Loucy (cell line): ENCODE data around the gene GAK.

ENCODE experiments used
- H2AFZ ChIP-seq: fragments of 200-600 bp; sonication (generic); 2 replicates; pipeline ENCODE4 v1.6.0; 2016; ENCODE audit warnings: antibody characterized with exemption, mild to moderate bottlenecking, low read length, moderate library complexity
- H3F3A ChIP-seq: fragments of 200-600 bp; 2 replicates; pipeline ENCODE4 v1.6.0; 2016; ENCODE audit warnings: antibody characterized with exemption, low read depth, mild to moderate bottlenecking
- H3K27me3 ChIP-seq: fragments of 200-600 bp; sonication (generic); 2 replicates; pipeline ENCODE4 v1.6.1; 2014; ENCODE audit warnings: low read length, mild to moderate bottlenecking; ENCODE audit not compliant: insufficient read depth, poor library complexity, severe bottlenecking
- H3K36me3 ChIP-seq: fragments of 200-600 bp; sonication (generic); 2 replicates; pipeline ENCODE4 v1.6.1; 2016; ENCODE audit warnings: low read length; ENCODE audit not compliant: insufficient read depth
- H3K4me1 ChIP-seq: fragments of 200-600 bp; sonication (generic); 2 replicates; pipeline ENCODE4 v1.5.1; 2014; ENCODE audit warnings: low read length, mild to moderate bottlenecking; ENCODE audit not compliant: insufficient read depth, poor library complexity, severe bottlenecking
- H3K4me2 ChIP-seq: fragments of 200-600 bp; sonication (generic); 2 replicates; pipeline ENCODE4 v1.6.0; 2014; ENCODE audit warnings: antibody characterized with exemption, low read length, low read depth, mild to moderate bottlenecking; ENCODE audit not compliant: poor library complexity, severe bottlenecking
- H3K4me3 ChIP-seq: fragments of 200-600 bp; sonication (generic); 2 replicates; pipeline ENCODE4 v1.5.1; 2014; ENCODE audit warnings: low read length, mild to moderate bottlenecking, mixed read lengths; ENCODE audit not compliant: poor library complexity, severe bottlenecking
- H3K79me2 ChIP-seq: fragments of 200-600 bp; sonication (generic); 2 replicates; pipeline ENCODE4 v1.6.1; 2014; ENCODE audit warnings: low read length; ENCODE audit not compliant: insufficient read depth
- H3K9ac ChIP-seq: fragments of 200-600 bp; sonication (generic); 2 replicates; pipeline ENCODE4 v1.6.0; 2014; ENCODE audit warnings: mild to moderate bottlenecking, low read depth, low read length, moderate library complexity; ENCODE audit not compliant: poor library complexity, severe bottlenecking
- H3K9me2 ChIP-seq: fragments of 200-600 bp; sonication (generic); replicated peaks from 2 replicates; pipeline ENCODE4 v1.6.1; 2016; ENCODE audit warnings: low read depth, low read length, mixed read lengths
- H3K9me3 ChIP-seq: fragments of 200-600 bp; sonication (generic); 2 replicates; pipeline ENCODE4 v1.6.1; 2014; ENCODE audit warnings: mild to moderate bottlenecking, antibody characterized with exemption, low read length, low read depth; ENCODE audit not compliant: insufficient read depth
- H4K20me1 ChIP-seq: fragments of 200-600 bp; sonication (generic); 2 replicates; pipeline ENCODE4 v1.6.0; 2014; ENCODE audit warnings: antibody characterized with exemption, low read length, mild to moderate bottlenecking; ENCODE audit not compliant: insufficient read depth, poor library complexity, severe bottlenecking
- EZH2phosphoT487 ChIP-seq: fragments of 200-600 bp; IDR thresholded peaks from 2 replicates; pipeline ENCODE4 v1.6.1; 2018; ENCODE audit warnings: antibody characterized with exemption, mild to moderate bottlenecking, moderate library complexity, borderline replicate concordance
- TF ChIP-seq, protein P1 (sequence below): fragments of 200-600 bp; sonication (generic); conservative IDR thresholded peaks from 2 replicates; pipeline ENCODE4 v1.5.1; 2014; ENCODE audit warnings: mild to moderate bottlenecking, antibody characterized with exemption, low read length

Gene GAK

GRCh38 chr4:869776-870175 lies 62.3 kb downstream of the GAK start:
- Histone ChIP-seq H3K9me3 (no peaks in the 10 kb centered on the region), H2AFZ (no peak overlapping the region)

DNA sequence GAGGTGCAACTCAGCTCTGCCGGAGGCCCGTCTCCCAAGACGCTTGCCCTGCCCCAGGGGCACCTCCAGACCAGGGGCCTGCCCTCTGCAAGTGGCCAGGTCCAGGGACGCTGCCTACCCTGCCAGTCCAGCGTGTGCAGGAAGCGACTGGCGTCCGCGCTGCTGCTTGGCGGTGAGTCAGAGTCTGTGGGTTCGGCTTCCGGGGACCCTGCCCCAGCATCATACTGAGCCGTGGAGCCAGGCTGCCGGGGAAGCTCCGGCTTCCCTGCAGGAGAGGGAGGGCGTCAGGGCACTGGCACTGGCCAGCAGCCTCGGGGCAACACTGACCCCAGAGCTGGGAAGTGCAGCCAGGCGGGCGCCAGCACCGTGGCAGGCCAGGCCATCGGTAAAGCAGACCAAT lies 63.7 kb downstream of the GAK start:
- H3K4me1 ChIP-seq: no peaks in the 10 kb centered on the region
- no peak overlapping the region for H3K9ac ChIP-seq
- TF ChIP-seq, protein P1, sequence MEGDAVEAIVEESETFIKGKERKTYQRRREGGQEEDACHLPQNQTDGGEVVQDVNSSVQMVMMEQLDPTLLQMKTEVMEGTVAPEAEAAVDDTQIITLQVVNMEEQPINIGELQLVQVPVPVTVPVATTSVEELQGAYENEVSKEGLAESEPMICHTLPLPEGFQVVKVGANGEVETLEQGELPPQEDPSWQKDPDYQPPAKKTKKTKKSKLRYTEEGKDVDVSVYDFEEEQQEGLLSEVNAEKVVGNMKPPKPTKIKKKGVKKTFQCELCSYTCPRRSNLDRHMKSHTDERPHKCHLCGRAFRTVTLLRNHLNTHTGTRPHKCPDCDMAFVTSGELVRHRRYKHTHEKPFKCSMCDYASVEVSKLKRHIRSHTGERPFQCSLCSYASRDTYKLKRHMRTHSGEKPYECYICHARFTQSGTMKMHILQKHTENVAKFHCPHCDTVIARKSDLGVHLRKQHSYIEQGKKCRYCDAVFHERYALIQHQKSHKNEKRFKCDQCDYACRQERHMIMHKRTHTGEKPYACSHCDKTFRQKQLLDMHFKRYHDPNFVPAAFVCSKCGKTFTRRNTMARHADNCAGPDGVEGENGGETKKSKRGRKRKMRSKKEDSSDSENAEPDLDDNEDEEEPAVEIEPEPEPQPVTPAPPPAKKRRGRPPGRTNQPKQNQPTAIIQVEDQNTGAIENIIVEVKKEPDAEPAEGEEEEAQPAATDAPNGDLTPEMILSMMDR: no peak
- TF ChIP-seq EZH2phosphoT487: no peak
- H3F3A ChIP-seq: no peaks in the 10 kb centered on the region
- peaks cover 45% of the 10 kb centered on the region; the same call in 1 of the 2 replicates for H3K36me3 ChIP-seq
- no peaks in the 10 kb centered on the region for H3K79me2 ChIP-seq
- no peaks in the 10 kb centered on the region for H4K20me1 ChIP-seq
- H3K4me2 ChIP-seq: no peak overlapping the region
- no peaks in the 10 kb centered on the region for H3K9me2 ChIP-seq
- H3K4me3 ChIP-seq: no peak overlapping the region
- H3K27me3 ChIP-seq: no peaks in the 10 kb centered on the region
- no peaks in the 10 kb centered on the region for H3K9me3 ChIP-seq
- H2AFZ ChIP-seq: no peak overlapping the region

More at GRCh38 chr4:869776-870175, 62.3 kb downstream of the GAK start:
- Histone ChIP-seq H3K9me2 (no peaks in the 10 kb centered on the region), H3K9ac (no peak overlapping the region), H3K36me3 (peaks cover 48% of the 10 kb centered on the region; the same call in 1 of the 2 replicates), H3K79me2 (no peaks in the 10 kb centered on the region), H3K4me3 (no peak overlapping the region), H3K4me2 (no peak overlapping the region), H3K27me3 (no peaks in the 10 kb centered on the region), H4K20me1 (no peaks in the 10 kb centered on the region), H3K4me1 (no peaks in the 10 kb centered on the region), H3F3A (no peaks in the 10 kb centered on the region)
- no peak for TF ChIP-seq EZH2phosphoT487

GRCh38 chr4:867526-868250 lies 64.4 kb downstream of the GAK start:
- Histone ChIP-seq H4K20me1 (no peaks in the 10 kb centered on the region), H3K4me2 (no peak overlapping the region), H2AFZ (no peak overlapping the region), H3F3A (no peaks in the 10 kb centered on the region), H3K27me3 (no peaks in the 10 kb centered on the region), H3K9ac (no peak overlapping the region), H3K4me1 (no peaks in the 10 kb centered on the region), H3K4me3 (no peak overlapping the region), H3K9me2 (no peaks in the 10 kb centered on the region), H3K36me3 (peaks cover 44% of the 10 kb centered on the region; the same call in 1 of the 2 replicates), H3K9me3 (no peaks in the 10 kb centered on the region), H3K79me2 (no peaks in the 10 kb centered on the region)
- TF ChIP-seq EZH2phosphoT487: no peak
- TF ChIP-seq, protein P1: no peak
